ENCODE results near the gene ERG. TPM values are rescaled to one million over a fixed set of nuclear protein-coding genes. Genes with fewer than 3 reads are reported as not detected.
A peak's percentile ranks its signal among the peaks of the same experiment; 100 is the strongest.

The ERG gene
- total RNA-seq, 1 experiment from 2014 or later, result not detected

DNA sequence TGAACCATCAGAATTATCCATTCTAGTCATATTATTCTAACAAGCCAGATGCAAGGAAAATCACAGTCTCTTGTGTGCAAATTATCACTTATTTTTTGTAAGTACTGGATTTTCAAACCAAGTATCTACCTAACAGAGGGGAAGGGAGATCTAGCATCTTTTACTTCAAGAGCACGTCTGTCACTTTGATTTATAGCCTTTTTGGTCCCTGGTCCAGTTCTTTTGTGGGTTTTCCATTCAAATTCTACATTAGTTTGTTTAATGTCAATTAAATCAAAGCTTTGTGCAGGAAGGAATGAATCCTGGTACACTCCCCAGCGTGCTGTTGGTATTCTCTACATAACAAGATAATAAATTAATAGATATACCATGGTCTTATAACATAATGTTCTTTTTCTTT is 43.6 kb downstream of the ERG start:
- in situ Hi-C loops (cut with HindIII; ENCODE audit: low pct_unique_long_range_greater_than_20kb, low sequenced_read_pairs), result no loop called here

DNA sequence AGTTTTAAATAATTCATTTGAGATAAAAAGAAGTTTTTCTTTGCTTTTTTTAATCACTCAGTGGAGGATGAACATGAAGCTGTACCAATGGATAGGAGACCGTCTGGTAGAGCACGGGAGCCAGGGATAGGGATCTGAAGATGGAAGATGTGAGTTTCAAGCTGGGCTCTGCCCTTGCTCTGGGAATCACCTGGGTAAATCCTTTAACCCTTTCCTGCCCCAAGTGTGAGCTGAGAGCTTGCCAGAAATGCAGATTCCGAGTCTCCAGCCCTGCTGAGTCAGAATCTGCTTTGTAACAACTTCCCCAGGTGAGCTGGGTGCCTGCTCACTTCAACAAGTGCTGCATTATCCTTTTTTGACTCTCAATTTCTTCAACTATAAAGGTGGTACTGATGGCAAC is 44.1 kb downstream of the ERG start:
- no peak for DNase-seq (ENCODE audit: low read depth, low spot score)
- in situ Hi-C loops (cut with HindIII; ENCODE audit: low pct_unique_long_range_greater_than_20kb, low sequenced_read_pairs), result no loop called here

More for the DNA sequence above, 43.6 kb downstream of the ERG start:
- DNase-seq (ENCODE audit: low read depth, low spot score), result no peak

DNA sequence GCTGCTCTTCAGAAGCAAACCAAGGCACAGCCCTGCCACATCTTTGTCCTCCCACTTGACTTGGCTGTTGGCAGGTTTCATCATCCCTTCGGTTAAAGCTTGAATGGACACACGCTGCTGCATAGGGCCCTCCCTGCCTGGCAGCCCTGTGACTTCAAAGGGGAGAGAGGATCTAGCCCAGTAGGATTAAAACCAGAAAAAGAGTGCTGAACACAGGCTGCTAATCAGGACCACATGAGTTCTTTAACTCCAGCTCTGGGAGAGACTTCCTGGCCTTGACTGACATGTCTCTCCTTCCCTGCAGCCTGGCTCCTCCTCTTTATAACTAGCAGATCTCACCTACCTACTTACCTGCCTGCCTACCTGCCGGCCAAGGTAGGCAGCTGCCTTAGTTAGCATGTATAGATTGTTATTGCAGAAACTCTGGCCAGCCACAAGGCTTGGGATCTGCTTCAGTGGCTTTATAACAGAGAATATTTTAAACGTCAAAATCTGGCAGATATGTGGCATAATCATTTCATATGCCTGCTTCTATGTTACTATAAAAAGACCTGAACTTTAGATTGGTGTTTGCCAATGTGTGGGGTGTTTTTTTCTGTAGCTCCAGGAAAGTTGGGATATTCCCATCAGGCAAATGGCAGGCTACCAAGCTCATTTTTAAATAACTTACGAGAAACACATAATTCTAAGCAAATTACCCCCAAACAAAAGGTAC is 49.4 kb downstream of the ERG start:
- no peak for DNase-seq (ENCODE audit: low read depth, low spot score)
- in situ Hi-C loops (cut with HindIII; ENCODE audit: low pct_unique_long_range_greater_than_20kb, low sequenced_read_pairs), result no loop called here

DNA sequence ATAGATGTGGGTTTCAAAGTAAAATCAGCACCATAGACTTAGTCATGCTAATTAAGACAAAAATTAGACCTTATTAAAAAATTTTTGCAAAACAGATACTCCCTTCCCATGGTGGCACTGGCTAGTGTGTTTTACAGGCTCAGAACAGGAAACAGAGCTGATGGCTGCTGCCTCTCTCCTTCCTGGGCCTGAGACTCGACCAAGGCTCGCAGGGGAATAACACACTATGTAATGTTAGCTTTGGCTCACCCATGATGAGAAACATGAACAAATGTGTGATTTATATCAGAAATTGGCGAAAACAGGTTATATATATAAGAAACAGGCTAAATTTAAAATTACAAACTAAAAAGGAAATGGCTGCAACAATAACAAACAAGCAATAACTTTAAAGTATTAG is 50.7 kb downstream of the ERG start:
- DNase-seq (ENCODE audit: low read depth, low spot score), result no peak
- in situ Hi-C loops (cut with HindIII; ENCODE audit: low pct_unique_long_range_greater_than_20kb, low sequenced_read_pairs), result no loop called here

DNA sequence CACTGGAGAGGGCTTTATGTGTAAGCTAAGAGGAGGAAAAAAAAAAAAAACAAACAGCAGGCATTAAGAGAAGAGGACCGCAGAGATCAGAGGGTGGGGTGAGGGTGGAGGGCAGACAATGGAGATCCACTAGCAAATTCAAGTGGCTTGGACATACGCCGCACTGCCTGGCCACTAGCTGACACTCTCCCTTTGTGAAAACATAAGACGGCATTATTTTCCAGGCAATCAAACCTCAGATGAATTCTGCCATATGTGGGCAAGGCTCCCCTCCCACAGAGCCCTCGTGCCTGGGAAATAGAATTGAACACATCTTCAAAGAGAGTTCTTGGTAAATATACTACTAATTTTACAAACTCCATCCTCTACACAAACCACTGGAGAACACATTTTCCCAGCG is 53.6 kb downstream of the ERG start:
- DNase-seq (ENCODE audit: low read depth, low spot score), result no peak
- in situ Hi-C loops (cut with HindIII; ENCODE audit: low pct_unique_long_range_greater_than_20kb, low sequenced_read_pairs), result no loop called here

DNA sequence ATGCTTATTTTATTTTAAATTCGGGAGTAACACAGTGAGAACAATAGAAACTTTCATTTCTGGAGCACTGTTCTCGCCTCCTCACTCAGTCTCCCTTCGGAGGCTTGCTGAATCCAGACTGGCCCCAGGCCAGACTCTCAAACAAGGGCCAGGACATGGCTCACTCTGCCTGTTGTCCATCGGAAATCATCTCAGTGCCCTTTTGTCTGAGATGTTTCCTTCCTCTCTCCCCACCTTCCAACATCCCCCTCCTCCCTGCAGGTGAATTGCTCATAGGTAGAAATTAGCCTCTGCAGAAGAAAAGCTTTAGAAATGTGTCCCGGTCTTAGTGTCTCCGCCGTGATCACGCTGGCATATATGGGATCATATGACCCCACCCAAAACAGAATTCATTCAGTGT is 55.2 kb downstream of the ERG start:
- no peak for DNase-seq (ENCODE audit: low read depth, low spot score)
- in situ Hi-C loops (cut with HindIII; ENCODE audit: low pct_unique_long_range_greater_than_20kb, low sequenced_read_pairs), result no loop called here

DNA sequence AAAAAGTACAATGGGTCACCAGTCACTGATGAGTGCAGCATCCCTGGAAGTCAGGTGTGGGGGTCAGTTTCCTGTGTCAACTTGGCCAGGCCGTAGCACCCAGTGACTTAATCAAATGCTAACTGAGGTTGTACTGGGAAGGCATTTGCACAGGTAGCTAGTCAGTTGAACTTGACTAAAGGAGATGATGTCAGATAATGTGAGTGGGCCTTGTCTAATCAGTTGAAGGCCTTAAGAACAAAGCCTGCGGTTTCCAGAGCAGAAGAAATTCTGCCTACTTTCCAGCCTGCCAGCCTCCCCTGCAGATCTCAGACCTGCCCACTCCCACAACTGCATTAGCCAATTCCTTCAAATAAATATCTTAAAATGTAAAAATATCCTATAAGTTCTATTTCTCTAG is 57.1 kb downstream of the ERG start:
- DNase-seq (ENCODE audit: low read depth, low spot score), result no peak
- in situ Hi-C loops (cut with HindIII; ENCODE audit: low pct_unique_long_range_greater_than_20kb, low sequenced_read_pairs), result no loop called here

DNA sequence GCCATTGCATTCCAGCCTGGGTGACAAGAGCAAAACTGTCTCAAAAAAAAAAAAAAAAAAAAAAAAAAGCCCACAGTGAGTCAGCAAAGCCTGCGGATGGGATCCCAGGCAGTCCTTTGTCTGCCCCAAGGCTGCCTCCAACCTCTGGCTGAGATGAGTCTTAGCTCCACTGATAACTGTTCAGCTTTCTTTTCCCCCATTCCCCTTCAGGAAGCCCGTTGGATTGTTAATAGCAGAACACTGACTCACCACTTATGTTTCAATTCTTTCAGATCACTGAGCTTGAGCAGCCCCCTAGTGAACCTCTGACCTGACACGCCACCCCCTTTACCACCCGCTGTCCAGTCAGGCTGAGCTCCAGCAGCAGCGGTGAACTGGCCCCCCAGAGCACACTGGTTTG is 57.5 kb downstream of the ERG start:
- in situ Hi-C loops (cut with HindIII; ENCODE audit: low pct_unique_long_range_greater_than_20kb, low sequenced_read_pairs), result no loop called here
- peak; percentile 2 for DNase-seq (ENCODE audit: low read depth, low spot score)

DNA sequence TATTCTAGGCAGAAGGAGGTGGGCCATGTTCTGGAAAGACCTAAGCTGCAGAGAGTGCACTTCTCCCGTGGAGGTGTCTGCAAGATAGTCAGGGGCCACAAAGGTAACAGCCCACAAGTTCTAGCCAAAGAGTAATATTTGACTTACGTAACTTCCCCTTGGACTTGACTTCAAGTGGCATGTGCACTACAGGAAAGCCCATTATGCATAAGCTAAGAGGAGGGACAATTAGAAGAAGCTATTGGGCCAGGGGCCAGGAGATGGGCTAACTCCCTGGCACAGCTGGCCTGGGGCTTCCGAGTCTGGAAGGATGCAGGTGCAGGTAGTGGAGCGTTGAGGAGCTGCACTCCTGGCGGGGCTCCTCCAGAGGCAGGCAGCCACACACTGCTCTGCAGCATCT is 58.3 kb downstream of the ERG start:
- no peak for DNase-seq (ENCODE audit: low read depth, low spot score)
- in situ Hi-C loops (cut with HindIII; ENCODE audit: low pct_unique_long_range_greater_than_20kb, low sequenced_read_pairs), result no loop called here

DNA sequence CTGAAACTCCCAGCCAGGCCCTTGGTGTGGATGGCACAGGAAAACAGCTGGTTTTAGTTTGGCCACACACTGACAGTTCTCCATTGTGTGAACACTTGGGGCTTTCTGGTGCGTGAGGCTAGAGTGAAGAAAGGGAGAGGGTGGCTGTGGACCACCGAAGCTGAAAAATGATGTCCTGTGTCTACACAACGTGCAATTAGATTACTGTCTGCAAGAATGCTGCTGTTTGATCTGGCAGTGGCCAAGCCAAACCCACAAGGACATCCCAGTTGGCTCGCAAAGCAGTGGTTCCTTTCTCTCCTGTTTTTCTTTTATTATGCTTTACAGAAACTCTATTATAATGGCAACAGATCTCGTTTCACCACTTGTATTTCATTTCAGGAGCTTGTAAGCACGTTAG is 58.9 kb downstream of the ERG start:
- in situ Hi-C loops (cut with HindIII; ENCODE audit: low pct_unique_long_range_greater_than_20kb, low sequenced_read_pairs), result no loop called here
- DNase-seq (ENCODE audit: low read depth, low spot score), result no peak

DNA sequence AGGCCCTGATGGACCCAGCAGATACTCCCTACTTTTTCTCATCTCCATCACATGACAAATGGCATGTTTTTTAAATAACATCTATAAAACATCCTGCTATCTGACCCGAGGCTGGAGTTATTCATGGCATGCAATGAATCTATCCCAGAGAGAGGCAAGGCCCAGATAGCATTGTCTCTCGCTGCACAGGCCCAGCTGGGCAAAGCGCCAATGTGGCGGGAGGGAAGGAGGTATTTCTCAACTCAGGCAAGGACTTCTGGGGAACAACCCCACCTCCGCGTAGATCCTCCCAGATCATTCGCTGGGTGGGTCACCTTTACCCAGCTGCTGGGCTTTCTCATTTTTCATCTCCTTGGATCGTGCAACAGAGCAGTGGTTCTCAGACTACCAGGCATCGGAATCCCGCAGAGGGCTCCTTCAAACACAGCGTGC is 59.8 kb downstream of the ERG start:
- in situ Hi-C loops (cut with HindIII; ENCODE audit: low pct_unique_long_range_greater_than_20kb, low sequenced_read_pairs), result no loop called here
- DNase-seq (ENCODE audit: low read depth, low spot score), result no peak

DNA sequence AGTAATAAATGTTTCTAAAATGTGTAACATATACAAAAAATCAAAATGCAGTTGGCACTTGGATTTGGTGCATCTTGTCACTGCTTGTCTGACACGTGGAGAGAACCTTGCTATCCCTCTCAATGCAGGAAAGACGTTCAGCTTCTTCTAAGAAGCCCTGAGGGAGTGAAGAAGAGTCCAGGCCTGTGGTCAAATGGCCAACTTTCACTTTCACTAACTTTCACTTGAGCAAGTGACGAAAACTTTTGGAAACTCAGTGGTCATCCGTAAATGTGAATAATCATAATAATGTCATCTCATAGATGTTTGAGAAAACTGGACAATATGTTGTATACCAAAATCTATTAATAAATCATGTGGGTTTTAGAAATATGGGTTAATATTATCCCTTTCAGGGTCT is 61.9 kb downstream of the ERG start:
- DNase-seq (ENCODE audit: low read depth, low spot score), result no peak
- in situ Hi-C loops (cut with HindIII; ENCODE audit: low pct_unique_long_range_greater_than_20kb, low sequenced_read_pairs), result no loop called here

DNA sequence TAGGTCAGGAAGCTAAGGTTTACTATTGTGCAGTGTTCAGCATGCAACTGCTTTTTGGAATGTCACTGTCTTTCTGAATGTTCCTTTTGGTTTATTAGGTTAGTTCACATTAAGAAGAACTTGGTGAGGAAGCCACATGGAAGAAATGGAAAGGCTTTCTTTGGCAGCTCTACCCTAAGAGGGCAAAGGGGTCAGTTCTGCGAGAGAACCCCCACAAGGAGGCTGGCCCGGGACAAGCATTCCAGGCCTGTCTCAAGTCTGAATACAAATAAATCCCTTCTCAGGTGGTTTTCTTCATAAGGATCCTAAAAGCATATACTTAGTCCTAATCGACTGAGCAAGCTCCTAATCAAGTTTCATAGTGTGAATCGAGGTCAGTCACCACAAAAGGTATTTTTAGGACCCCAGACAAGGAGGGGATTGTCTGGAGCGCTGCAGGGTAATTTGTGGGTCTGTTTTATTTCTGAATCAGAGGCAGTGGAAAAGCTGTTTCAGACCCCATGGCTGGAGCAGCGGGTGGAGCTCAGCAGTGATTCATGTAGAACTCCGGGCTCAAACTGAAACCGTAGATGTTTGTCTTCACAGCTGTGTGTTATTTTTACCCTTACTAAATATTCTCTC is 63.3 kb downstream of the ERG start:
- peak; percentile 7 for DNase-seq (ENCODE audit: low read depth, low spot score)
- in situ Hi-C loops (cut with HindIII; ENCODE audit: low pct_unique_long_range_greater_than_20kb, low sequenced_read_pairs), result no loop called here

DNA sequence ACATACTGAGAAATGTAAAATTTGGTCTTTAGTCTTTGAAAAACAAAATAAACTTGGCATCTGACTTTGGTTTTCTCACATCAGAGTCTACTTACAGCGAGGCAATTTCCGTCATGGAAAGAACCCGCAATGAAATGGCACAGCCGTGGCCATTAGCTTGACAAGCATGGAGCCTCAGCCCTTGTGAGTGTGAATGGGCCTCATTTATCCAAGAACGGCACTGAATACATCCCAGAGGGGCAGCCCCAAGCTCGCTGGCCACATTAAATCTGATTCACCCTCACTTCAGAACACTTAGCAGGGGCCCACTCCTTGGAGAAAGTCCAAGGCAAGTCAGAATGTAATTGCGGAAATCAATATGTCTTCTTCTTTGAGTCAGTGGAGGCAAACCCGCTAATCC is 64.8 kb downstream of the ERG start:
- DNase-seq (ENCODE audit: low read depth, low spot score), result no peak
- in situ Hi-C loops (cut with HindIII; ENCODE audit: low pct_unique_long_range_greater_than_20kb, low sequenced_read_pairs), result no loop called here

DNA sequence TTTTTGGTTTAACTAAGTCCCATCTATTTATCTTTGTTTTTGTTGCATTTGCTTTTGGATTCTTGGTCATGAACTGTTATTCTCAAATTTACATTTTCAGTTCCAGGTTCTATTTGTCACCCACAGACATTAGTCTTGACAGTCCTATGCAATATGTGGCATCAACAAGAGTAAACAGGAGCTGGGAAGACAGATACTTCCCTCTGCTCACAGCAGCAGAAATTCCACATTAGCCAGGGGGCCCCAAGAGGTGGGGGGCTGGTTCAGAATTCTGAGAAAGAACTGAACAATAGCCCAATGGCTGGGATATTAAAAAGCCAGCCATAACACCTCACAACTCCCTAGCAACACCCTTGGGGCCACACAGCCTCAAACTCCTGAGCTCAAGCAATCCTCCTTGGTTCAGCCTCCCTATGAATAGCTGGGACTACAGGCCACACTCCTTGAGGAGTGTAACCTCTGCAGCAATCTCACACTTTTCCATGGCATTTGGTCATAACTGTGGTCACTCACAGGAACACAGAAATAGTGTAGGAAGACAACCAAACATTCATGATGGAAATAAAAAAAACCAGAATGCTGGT is 67.8 kb downstream of the ERG start:
- no peak for DNase-seq (ENCODE audit: low read depth, low spot score)
- in situ Hi-C loops (cut with HindIII; ENCODE audit: low pct_unique_long_range_greater_than_20kb, low sequenced_read_pairs), result no loop called here

DNA sequence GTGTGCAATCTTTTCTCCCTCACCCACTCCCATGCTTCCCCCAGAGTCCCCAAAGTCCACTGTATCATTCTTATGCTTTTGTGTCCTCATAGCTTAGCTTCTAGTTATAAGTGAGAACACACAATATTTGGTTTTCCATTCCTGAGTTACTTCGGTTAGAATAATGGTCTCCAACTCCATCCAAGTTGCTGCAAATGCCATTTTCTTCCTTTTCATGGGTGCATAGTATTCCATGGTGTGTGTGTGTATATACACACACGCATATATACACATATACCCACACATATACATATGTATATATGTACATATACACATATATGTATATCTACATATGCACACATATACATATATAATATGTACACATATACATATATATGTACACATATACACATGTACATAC is 69.3 kb downstream of the ERG start:
- in situ Hi-C loops (cut with HindIII; ENCODE audit: low pct_unique_long_range_greater_than_20kb, low sequenced_read_pairs), result no loop called here
- no peak for DNase-seq (ENCODE audit: low read depth, low spot score)

DNA sequence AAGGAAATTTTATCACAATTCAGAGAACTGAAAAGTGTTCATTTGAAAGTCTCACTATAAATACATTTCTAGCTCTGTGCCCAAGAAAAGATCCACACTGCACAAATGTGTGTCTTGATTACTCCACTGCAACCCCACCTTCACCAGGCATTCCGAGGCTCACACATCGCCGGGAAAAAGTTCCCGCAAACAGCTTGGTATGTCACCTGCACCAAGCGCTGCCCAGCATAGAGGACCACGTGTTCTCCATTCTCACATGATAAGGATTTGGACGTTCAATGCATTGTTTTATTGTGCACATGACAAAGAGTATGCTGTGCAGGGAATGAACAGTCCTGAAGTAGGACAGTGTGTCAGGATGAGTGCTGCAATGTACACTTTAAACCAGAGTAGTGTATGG is 70.1 kb downstream of the ERG start:
- in situ Hi-C loops (cut with HindIII; ENCODE audit: low pct_unique_long_range_greater_than_20kb, low sequenced_read_pairs), result no loop called here
- DNase-seq (ENCODE audit: low read depth, low spot score), result peak; percentile 2

DNA sequence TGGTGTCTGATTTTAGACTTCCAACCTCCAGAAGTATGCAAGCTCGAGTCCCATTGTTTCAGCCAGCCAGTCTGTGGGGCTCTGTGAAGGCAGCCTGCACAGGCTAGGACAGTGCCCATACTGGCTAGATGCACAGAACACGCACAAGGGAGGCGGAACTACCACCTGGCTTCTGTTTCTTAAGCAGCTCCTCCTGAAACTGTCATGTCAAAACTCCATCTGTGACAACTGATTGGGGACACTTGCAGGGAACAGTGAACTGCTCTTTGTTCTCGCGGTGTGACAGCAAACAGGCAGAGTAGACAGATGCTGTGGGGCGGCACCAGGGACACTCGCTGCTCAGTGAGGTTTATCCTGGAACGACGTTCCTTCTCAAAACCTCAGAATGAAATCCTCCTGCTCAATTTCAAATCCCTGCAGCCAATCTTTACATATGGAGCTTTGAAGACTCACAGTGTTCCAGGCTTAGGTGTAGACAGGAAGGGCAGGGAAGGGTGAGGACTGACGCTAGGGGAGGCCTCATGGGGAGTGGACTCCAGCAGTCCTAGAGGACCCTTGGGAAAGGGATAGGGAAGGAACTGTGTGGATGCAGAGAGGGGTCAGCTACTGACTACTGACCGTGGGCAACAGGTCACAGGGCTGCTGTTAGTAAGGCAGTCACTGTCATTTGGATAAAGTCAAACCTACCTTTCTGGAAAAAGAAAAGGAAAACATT is 73.8 kb downstream of the ERG start:
- in situ Hi-C loops (cut with HindIII; ENCODE audit: low pct_unique_long_range_greater_than_20kb, low sequenced_read_pairs), result no loop called here
- no peak for DNase-seq (ENCODE audit: low read depth, low spot score)

DNA sequence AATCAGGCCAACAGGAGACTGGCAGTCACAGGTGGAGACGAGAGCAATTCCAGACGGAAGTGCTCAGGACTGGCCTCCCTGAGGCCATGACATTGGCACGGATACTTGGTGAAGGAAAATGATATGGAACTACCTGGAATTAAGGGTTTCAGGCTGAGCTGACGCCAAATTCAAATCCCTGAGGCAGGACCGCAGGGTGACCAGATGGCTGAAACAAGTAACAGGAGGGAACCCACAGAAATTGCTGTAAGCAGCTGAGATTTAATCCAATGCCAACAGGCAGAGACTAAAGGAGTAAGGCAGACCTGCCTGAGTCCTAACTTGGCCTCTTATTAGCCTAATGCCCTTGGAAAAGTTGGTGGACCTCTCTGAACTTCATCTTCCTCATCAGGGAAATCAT is 76.2 kb downstream of the ERG start:
- in situ Hi-C loops (cut with HindIII; ENCODE audit: low pct_unique_long_range_greater_than_20kb, low sequenced_read_pairs), result no loop called here
- DNase-seq (ENCODE audit: low read depth, low spot score), result no peak

Measured in SK-MEL-5 (cell line).